Testis (tissue), 3 donors: ENCODE data around the gene OTUB2. TPM values are rescaled to one million over a fixed set of nuclear protein-coding genes. Genes with fewer than 3 reads are reported as not detected.

ENCODE experiments used
- DNase-seq: peaks from one replicate; pipeline ENCODE4 v3.0.0-alpha.2; 2019
- H3K27ac ChIP-seq, 2 donors: fragments of 200-600 bp; sonication (generic); one replicate each; pipeline ENCODE4 v1.5.1; 2019
- H3K27me3 ChIP-seq: fragments of 200-600 bp; sonication (generic); one replicate; pipeline ENCODE4 v1.5.1; 2019
- H3K36me3 ChIP-seq: fragments of 200-600 bp; sonication (generic); one replicate; pipeline ENCODE4 v1.5.1; 2017; ENCODE audit warnings: low read depth; ENCODE audit errors: missing control alignments
- H3K4me1 ChIP-seq: fragments of 200-600 bp; sonication (generic); one replicate; pipeline ENCODE4 v1.5.1; 2019
- H3K4me3 ChIP-seq, 2 donors: fragments of 200-600 bp; sonication (generic); one replicate each; pipeline ENCODE4 v1.5.1; 2017 to 2019
- H3K9me3 ChIP-seq: fragments of 200-600 bp; sonication (generic); one replicate; pipeline ENCODE4 v1.5.1; 2017
- CTCF ChIP-seq, 3 experiments: fragments of 450-650 bp in 2 of 3; fragments of 200-600 bp in 1 of 3; sonication (generic) in 1 of 3; IDR thresholded peaks; one replicate each; pipeline ENCODE4 v1.5.1; 2016 to 2019; ENCODE audit warnings: antibody characterized with exemption in 3 of 3, mild to moderate bottlenecking in 2 of 3, moderate library complexity in 1 of 3
- POLR2A ChIP-seq: fragments of 450-650 bp; IDR thresholded peaks from one replicate; pipeline ENCODE4 v1.6.1; 2017; ENCODE audit warnings: antibody characterized with exemption, mild to moderate bottlenecking, moderate library complexity
- WGBS, 2 donors: methylation state at CpG; one replicate each; pipeline ENCODE4 v1.1.5; 2018; 5-methylcytosine and 5-hydroxymethylcytosine counted together
- intact Hi-C: fragments of 100-400 bp; cut with DNase I; formaldehyde crosslinking; loops from one replicate; pipeline ENCODE4 v1.15.1; 2023; ENCODE audit warnings: low total_unique reads
- polyA plus RNA-seq: library from polyadenylated mRNA; stranded (reverse); fragments of 350-450 nt; fragmentation: Illumina TruSeq; extraction: RNeasy Lipid Tissue Mini Kit (QIAGEN cat#74804); gene quantifications from one replicate; pipeline ENCODE4 v1.2.3, GENCODE V29; 2014; ENCODE audit warnings: low read depth, low replicate concordance; ENCODE audit not compliant: insufficient read depth
- total RNA-seq, 2 donors: library from RNA; depleted of rRNA; stranded (reverse); fragments of >200 nt; gene quantifications; one replicate each; pipeline ENCODE4 v1.2.3, GENCODE V29; 2016

Gene OTUB2
- total and polyA plus RNA-seq, 3 donors from 2014 or later = 8.4 to 19.3 (median 16.8) TPM

GRCh38 chr14:94051779-94052178 is 25.6 kb downstream of the OTUB2 start:
- intact Hi-C loops = no loop called here
- H3K4me3 ChIP-seq = no peak overlapping the region
- no peaks in the 10 kb centered on the region for H3K9me3 ChIP-seq
- no peaks in the 10 kb centered on the region for H3K27me3 ChIP-seq
- WGBS, 2 donors = 66 to 87% methylated on average over 3 of the region's 3 CpGs
- DNase-seq = peak; percentile 13
- H3K4me1 ChIP-seq = peaks cover 18% of the 10 kb centered on the region
- H3K27ac ChIP-seq = peak overlapping the region; percentile 19 to 48
- TF ChIP-seq CTCF (IDR thresholded peaks at IDR 0.05) (no peak), POLR2A (no peak)
- no peaks in the 10 kb centered on the region for H3K36me3 ChIP-seq

DNA sequence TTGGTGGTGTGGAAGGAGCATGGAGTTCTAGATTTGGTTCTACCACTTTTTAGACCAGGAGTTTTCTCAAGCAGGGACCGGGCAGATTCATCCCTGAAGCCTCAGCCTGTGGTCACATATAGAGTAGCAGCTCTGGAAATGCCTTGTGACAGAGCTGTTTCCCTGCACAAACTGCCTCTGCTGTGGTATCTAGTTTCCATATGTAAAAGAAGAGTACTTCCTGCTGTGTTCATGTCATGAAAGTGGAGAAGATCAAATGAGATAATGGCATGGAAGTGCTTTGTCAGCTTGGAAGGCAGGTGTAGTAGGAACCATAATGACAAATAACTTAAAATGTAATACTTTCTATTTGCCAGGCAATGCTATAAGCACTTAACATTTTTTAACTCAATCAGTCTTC is 26.1 kb downstream of the OTUB2 start:
- Histone ChIP-seq H3K4me1 (peaks cover 22% of the 10 kb centered on the region), H3K27me3 (no peaks in the 10 kb centered on the region), H3K27ac (peak overlapping the region in 1 of 2 donors; percentile 19), H3K9me3 (no peaks in the 10 kb centered on the region), H3K4me3 (no peak overlapping the region), H3K36me3 (no peaks in the 10 kb centered on the region)
- WGBS, 2 donors = 91 to 95% methylated on average over 1 of the region's 1 CpG
- no peak for TF ChIP-seq CTCF (IDR thresholded peaks at IDR 0.05)
- no peak for TF ChIP-seq POLR2A
- intact Hi-C loops = no loop called here
- DNase-seq = no peak

DNA sequence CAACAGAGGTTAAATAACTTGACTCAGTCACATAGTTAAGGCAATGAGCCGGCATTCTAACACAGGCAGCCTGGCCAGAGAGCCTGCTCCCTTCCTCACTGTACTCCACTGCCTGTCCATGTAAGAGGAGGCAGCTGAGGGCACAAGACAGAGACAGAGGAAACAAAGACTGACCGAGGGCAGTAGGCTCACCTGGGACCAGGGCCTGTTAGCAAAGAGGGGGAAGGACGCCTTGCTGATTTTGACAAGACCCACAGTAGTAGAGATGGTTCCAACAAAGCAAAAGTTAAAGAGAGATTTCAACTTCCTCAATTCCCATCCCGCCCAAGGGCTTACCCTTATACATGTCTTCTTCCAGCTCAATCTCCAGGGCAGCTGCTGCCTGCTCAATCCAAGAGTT is 26.5 kb downstream of the OTUB2 start:
- no peak overlapping the region for H3K27ac ChIP-seq
- DNase-seq = peak; percentile 12
- H3K36me3 ChIP-seq = no peaks in the 10 kb centered on the region
- intact Hi-C loops = no loop called here
- H3K4me1 ChIP-seq = peaks cover 27% of the 10 kb centered on the region
- no peaks in the 10 kb centered on the region for H3K9me3 ChIP-seq
- TF ChIP-seq CTCF (IDR thresholded peaks at IDR 0.05) = no peak
- no peak for TF ChIP-seq POLR2A
- WGBS, 2 donors = 90 to 96% methylated on average over 4 of the region's 4 CpGs
- H3K4me3 ChIP-seq = no peak overlapping the region
- H3K27me3 ChIP-seq = no peaks in the 10 kb centered on the region

GRCh38 chr14:94054401-94054800 is 28.3 kb downstream of the OTUB2 start:
- WGBS, 2 donors = 100% methylated on average over 1 of the region's 1 CpG

More at GRCh38 chr14:94054401-94054800, 28.3 kb downstream of the OTUB2 start:
- Histone ChIP-seq H3K9me3 (no peaks in the 10 kb centered on the region), H3K27me3 (no peaks in the 10 kb centered on the region), H3K4me3 (no peak overlapping the region), H3K4me1 (peaks cover 40% of the 10 kb centered on the region), H3K27ac (no peak overlapping the region), H3K36me3 (no peaks in the 10 kb centered on the region)
- peak; percentile 7 for DNase-seq
- TF ChIP-seq POLR2A (no peak), CTCF (IDR thresholded peaks at IDR 0.05) (no peak)
- intact Hi-C loops = no loop called here
